HepG2 (cell line): Measurements from ENCODE around the gene GALK2. TPM values are rescaled to one million over a fixed set of nuclear protein-coding genes. Genes with fewer than 3 reads are reported as not detected.

Source experiments
- ARHGAP35 ChIP-seq: sonication (generic); formaldehyde crosslinking; IDR thresholded peaks from 2 replicates; pipeline ENCODE4 v1.9.0; 2022; ENCODE audit warnings: mild to moderate bottlenecking, inconsistent platforms, moderate library complexity, missing genetic modification reagents, borderline replicate concordance
- FOXK1 ChIP-seq: sonication (generic); formaldehyde crosslinking; IDR thresholded peaks from 2 replicates; pipeline ENCODE4 v1.4.0; 2020; ENCODE audit warnings: low read depth, missing genetic modification reagents, borderline replicate concordance
- MED8 ChIP-seq: sonication (generic); formaldehyde crosslinking; IDR thresholded peaks from 2 replicates; pipeline ENCODE4 v1.8.1; 2023; ENCODE audit warnings: mild to moderate bottlenecking, missing genetic modification reagents; ENCODE audit not compliant: insufficient replicate concordance
- POGZ ChIP-seq: sonication (generic); formaldehyde crosslinking; IDR thresholded peaks from 2 replicates; pipeline ENCODE4 v1.4.0; 2020; ENCODE audit warnings: mild to moderate bottlenecking, missing genetic modification reagents
- SMARCE1 ChIP-seq: fragments of 450-650 bp; IDR thresholded peaks from 2 replicates; pipeline ENCODE4 v1.6.1; 2017; ENCODE audit warnings: borderline replicate concordance
- SOX5 ChIP-seq: IDR thresholded peaks from 2 replicates; pipeline ENCODE4 v1.6.1; 2016; ENCODE audit warnings: borderline replicate concordance
- SPEN ChIP-seq: sonication (generic); formaldehyde crosslinking; IDR thresholded peaks from 2 replicates; pipeline ENCODE4 v1.5.1; 2020; ENCODE audit warnings: low read depth, mild to moderate bottlenecking, missing genetic modification reagents
- TGIF2 ChIP-seq: IDR thresholded peaks from 2 replicates; pipeline ENCODE4 v1.6.1; 2016; ENCODE audit warnings: control low read depth, missing compliant biosample characterization
- WIZ ChIP-seq: sonication (generic); formaldehyde crosslinking; IDR thresholded peaks from 2 replicates; pipeline ENCODE4 v1.5.1; 2020; ENCODE audit warnings: mild to moderate bottlenecking, missing genetic modification reagents
- ZFAT ChIP-seq: sonication (generic); formaldehyde crosslinking; conservative IDR thresholded peaks from 2 replicates; pipeline ENCODE4 v1.8.1; 2023; ENCODE audit warnings: missing genetic modification reagents, inconsistent platforms
- ZNF30 ChIP-seq: sonication (generic); formaldehyde crosslinking; IDR thresholded peaks from 2 replicates; pipeline ENCODE4 v1.5.0; 2020; ENCODE audit warnings: mild to moderate bottlenecking, missing genetic modification reagents
- ZNF547 ChIP-seq: sonication (generic); formaldehyde crosslinking; IDR thresholded peaks from 2 replicates; pipeline ENCODE4 v1.5.1; 2020; ENCODE audit warnings: mild to moderate bottlenecking, missing genetic modification reagents
- ZNF781 ChIP-seq: sonication (generic); formaldehyde crosslinking; IDR thresholded peaks from 2 replicates; pipeline ENCODE4 v1.5.1; 2020; ENCODE audit warnings: borderline replicate concordance, mild to moderate bottlenecking, missing genetic modification reagents; ENCODE audit errors: not compliant biosample characterization
- ZNF883 ChIP-seq: sonication (generic); formaldehyde crosslinking; IDR thresholded peaks from 2 replicates; pipeline ENCODE4 v1.5.1; 2020; ENCODE audit warnings: mild to moderate bottlenecking, missing genetic modification reagents; ENCODE audit errors: not compliant biosample characterization
- polyA plus RNA-seq, 8 experiments: library from polyadenylated mRNA; depleted of rRNA in 3 of 8; stranded (reverse) in 7 of 8; unstranded in 1 of 8; fragments of >200 nt; fragmentation: Illumina TruSeq in 4 of 8; extraction: Trizol in 4 of 8; gene quantifications; 2 replicates each; pipeline versions ENCODE4 v1.2.1 to v1.2.3, GENCODE V29; 2011 to 2016; ENCODE audit warnings: low read depth in 4 of 8, missing spikeins in 1 of 8, mixed read lengths in 1 of 8; ENCODE audit not compliant: insufficient read depth in 1 of 8
- total RNA-seq, 5 experiments: library from RNA; depleted of rRNA; stranded (reverse); fragments of >200 nt; fragmentation: Illumina TruSeq; extraction: Trizol; gene quantifications; 2 replicates each; pipeline ENCODE4 v1.2.3, GENCODE V29; 2016; ENCODE audit warnings: low read depth in 1 of 5
- TF ChIP-seq, protein P1 (sequence below): sonication (generic); formaldehyde crosslinking; IDR thresholded peaks from 2 replicates; pipeline ENCODE4 v1.5.0; 2020; ENCODE audit warnings: mild to moderate bottlenecking, missing genetic modification reagents, borderline replicate concordance
- TF ChIP-seq, protein P2 (sequence below): sonication (generic); formaldehyde crosslinking; IDR thresholded peaks from 2 replicates; pipeline ENCODE4 v1.8.0; 2022; ENCODE audit warnings: mild to moderate bottlenecking, missing genetic modification reagents, borderline replicate concordance
- TF ChIP-seq, protein P3 (sequence below): sonication (generic); formaldehyde crosslinking; IDR thresholded peaks from 2 replicates; pipeline ENCODE4 v1.4.0; 2020; ENCODE audit warnings: missing genetic modification reagents

GALK2 gene
- total and polyA plus RNA-seq, 2 of the 13 experiments (the other 11 are each of a cell fraction or from before 2014, with no cell fraction given), result 17.6 to 32.8 TPM

DNA sequence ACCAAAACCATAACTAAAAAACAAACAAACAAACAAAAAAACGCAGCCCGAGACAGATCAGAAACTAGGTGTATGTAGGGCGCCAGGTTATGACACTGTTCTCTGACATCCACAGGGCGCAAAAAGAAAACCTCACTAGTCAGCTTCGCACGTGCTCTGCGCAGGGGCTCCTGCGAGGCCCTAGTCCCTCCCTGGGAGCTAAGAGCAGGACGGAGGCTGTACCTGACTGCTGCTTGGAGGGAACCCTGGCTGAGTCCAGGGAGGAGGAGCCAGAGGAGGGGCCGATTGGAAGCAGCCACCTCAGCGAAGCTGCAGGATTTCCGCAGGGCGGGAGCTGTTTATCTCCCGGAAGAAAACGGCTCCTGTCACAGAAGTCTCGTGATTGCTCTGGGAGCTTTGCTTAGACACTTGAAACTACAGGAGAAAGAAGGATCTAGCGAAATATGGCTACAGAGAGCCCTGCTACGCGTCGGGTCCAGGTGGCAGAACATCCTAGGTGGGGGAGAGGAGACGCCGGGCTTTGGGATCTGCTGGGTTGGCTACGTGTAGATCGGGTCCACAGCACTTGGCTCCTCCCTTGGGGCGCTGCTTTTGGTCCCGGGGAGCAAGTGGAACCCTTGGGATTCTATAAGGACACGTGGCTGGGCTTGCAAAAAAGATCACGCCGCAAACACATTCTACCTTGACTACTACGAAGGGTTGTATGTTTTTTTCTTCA lies at the start of gene GALK2 (continued):
- TF ChIP-seq, protein P1, sequence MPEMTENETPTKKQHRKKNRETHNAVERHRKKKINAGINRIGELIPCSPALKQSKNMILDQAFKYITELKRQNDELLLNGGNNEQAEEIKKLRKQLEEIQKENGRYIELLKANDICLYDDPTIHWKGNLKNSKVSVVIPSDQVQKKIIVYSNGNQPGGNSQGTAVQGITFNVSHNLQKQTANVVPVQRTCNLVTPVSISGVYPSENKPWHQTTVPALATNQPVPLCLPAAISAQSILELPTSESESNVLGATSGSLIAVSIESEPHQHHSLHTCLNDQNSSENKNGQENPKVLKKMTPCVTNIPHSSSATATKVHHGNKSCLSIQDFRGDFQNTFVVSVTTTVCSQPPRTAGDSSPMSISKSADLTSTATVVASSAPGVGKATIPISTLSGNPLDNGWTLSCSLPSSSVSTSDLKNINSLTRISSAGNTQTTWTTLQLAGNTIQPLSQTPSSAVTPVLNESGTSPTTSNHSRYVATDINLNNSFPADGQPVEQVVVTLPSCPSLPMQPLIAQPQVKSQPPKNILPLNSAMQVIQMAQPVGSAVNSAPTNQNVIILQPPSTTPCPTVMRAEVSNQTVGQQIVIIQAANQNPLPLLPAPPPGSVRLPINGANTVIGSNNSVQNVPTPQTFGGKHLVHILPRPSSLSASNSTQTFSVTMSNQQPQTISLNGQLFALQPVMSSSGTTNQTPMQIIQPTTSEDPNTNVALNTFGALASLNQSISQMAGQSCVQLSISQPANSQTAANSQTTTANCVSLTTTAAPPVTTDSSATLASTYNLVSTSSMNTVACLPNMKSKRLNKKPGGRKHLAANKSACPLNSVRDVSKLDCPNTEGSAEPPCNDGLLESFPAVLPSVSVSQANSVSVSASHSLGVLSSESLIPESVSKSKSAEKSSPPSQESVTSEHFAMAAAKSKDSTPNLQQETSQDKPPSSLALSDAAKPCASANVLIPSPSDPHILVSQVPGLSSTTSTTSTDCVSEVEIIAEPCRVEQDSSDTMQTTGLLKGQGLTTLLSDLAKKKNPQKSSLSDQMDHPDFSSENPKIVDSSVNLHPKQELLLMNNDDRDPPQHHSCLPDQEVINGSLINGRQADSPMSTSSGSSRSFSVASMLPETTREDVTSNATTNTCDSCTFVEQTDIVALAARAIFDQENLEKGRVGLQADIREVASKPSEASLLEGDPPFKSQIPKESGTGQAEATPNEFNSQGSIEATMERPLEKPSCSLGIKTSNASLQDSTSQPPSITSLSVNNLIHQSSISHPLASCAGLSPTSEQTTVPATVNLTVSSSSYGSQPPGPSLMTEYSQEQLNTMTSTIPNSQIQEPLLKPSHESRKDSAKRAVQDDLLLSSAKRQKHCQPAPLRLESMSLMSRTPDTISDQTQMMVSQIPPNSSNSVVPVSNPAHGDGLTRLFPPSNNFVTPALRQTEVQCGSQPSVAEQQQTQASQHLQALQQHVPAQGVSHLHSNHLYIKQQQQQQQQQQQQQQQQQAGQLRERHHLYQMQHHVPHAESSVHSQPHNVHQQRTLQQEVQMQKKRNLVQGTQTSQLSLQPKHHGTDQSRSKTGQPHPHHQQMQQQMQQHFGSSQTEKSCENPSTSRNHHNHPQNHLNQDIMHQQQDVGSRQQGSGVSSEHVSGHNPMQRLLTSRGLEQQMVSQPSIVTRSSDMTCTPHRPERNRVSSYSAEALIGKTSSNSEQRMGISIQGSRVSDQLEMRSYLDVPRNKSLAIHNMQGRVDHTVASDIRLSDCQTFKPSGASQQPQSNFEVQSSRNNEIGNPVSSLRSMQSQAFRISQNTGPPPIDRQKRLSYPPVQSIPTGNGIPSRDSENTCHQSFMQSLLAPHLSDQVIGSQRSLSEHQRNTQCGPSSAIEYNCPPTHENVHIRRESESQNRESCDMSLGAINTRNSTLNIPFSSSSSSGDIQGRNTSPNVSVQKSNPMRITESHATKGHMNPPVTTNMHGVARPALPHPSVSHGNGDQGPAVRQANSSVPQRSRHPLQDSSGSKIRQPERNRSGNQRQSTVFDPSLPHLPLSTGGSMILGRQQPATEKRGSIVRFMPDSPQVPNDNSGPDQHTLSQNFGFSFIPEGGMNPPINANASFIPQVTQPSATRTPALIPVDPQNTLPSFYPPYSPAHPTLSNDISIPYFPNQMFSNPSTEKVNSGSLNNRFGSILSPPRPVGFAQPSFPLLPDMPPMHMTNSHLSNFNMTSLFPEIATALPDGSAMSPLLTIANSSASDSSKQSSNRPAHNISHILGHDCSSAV (CRISPR knock-in tag), result no peak
- TF ChIP-seq MED8 (CRISPR knock-in tag) (peak; percentile 44), POGZ (CRISPR knock-in tag) (peak; percentile 63), ARHGAP35 (CRISPR knock-in tag) (peak; percentile 25; the same call in 1 of the 2 replicates), SMARCE1 (no peak), ZFAT (no peak), SOX5 (CRISPR knock-in tag) (no peak), SPEN (CRISPR knock-in tag) (no peak), ZNF30 (CRISPR knock-in tag) (no peak), ZNF883 (CRISPR knock-in tag) (no peak), FOXK1 (CRISPR knock-in tag) (peak; percentile 53; the same call in 1 of the 2 replicates), ZNF781 (CRISPR knock-in tag) (no peak), WIZ (CRISPR knock-in tag) (no peak; the same call in 1 of the 2 replicates), TGIF2 (peak; percentile 87), ZNF547 (0 out of 2 replicates have a peak, but pooled peaks have one; percentile 19)
- TF ChIP-seq, protein P2, sequence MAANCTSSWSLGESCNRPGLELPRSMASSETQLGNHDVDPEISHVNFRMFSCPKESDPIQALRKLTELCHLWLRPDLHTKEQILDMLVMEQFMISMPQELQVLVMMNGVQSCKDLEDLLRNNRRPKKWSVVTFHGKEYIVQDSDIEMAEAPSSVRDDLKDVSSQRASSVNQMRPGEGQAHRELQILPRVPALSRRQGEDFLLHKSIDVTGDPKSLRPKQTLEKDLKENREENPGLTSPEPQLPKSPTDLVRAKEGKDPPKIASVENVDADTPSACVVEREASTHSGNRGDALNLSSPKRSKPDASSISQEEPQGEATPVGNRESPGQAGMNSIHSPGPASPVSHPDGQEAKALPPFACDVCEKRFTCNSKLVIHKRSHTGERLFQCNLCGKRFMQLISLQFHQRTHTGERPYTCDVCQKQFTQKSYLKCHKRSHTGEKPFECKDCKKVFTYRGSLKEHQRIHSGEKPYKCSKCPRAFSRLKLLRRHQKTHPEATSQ (CRISPR knock-in tag), result 0 out of 2 replicates have a peak, but pooled peaks have one; percentile 17
- TF ChIP-seq, protein P3, sequence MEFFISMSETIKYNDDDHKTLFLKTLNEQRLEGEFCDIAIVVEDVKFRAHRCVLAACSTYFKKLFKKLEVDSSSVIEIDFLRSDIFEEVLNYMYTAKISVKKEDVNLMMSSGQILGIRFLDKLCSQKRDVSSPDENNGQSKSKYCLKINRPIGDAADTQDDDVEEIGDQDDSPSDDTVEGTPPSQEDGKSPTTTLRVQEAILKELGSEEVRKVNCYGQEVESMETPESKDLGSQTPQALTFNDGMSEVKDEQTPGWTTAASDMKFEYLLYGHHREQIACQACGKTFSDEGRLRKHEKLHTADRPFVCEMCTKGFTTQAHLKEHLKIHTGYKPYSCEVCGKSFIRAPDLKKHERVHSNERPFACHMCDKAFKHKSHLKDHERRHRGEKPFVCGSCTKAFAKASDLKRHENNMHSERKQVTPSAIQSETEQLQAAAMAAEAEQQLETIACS, result no peak
